Stimulated activated naive B cell treated with anti-CD40 and anti-IgM and Interleukin-4, amounts not matched to agents 10 μg/mL and 1 μg/mL and 100 μg/mL, for 72 hours (primary cell): ENCODE results near the gene PADI1.
"Not testable (repeated sequence)": the region's sequence is repeated elsewhere in the genome, so short reads cannot be mapped to it uniquely, and the experiment has no call there.

Experiments used
- ATAC-seq, 2 donors: fragments of 150-1000 bp; cut with Tn5 transposase; replicated peaks; 2 replicates each; pipeline ENCODE4 v1.10.0; 2021; ENCODE audit warnings: moderate library complexity in 1 of 2
- DNase-seq: peaks from one replicate; pipeline ENCODE4 v3.0.0; 2021
- H3K27ac Mint-ChIP-seq: one replicate; pipeline ENCODE4 v1.8.0; 2022; ENCODE audit warnings: mild to moderate bottlenecking, mixed read lengths
- H3K27me3 Mint-ChIP-seq, 2 donors: one replicate each; pipeline ENCODE4 v1.8.0; 2022; ENCODE audit warnings: mixed read lengths in 2 of 2
- H3K36me3 Mint-ChIP-seq, 2 donors: one replicate each; pipeline ENCODE4 v1.8.0; 2022; ENCODE audit warnings: mixed read lengths in 2 of 2, mild to moderate bottlenecking in 1 of 2
- H3K4me1 Mint-ChIP-seq, 2 donors: one replicate each; pipeline ENCODE4 v1.8.0; 2022; ENCODE audit warnings: mixed read lengths in 2 of 2, mild to moderate bottlenecking in 1 of 2
- H3K4me3 Mint-ChIP-seq, 2 donors: one replicate each; pipeline ENCODE4 v1.8.0; 2022; ENCODE audit warnings: mild to moderate bottlenecking in 2 of 2, mixed read lengths in 2 of 2, moderate library complexity in 1 of 2
- H3K9me3 Mint-ChIP-seq, 2 donors: one replicate each; pipeline ENCODE4 v1.8.0; 2022; ENCODE audit warnings: mixed read lengths in 2 of 2, mild to moderate bottlenecking in 1 of 2

The PADI1 gene

GRCh38 chr1:17229379-17229778, 24.5 kb downstream of the PADI1 start:
- Mint-ChIP-seq H3K36me3 (no peaks in the 10 kb centered on the region), H3K27me3 (peaks cover 0 to 5% of the 10 kb centered on the region in 2 donors), H3K9me3 (no peaks in the 10 kb centered on the region), H3K27ac (no peak overlapping the region), H3K4me1 (peaks cover 6 to 8% of the 10 kb centered on the region in 2 donors), H3K4me3 (no peak overlapping the region)
- no peak for DNase-seq
- no peak for ATAC-seq

DNA sequence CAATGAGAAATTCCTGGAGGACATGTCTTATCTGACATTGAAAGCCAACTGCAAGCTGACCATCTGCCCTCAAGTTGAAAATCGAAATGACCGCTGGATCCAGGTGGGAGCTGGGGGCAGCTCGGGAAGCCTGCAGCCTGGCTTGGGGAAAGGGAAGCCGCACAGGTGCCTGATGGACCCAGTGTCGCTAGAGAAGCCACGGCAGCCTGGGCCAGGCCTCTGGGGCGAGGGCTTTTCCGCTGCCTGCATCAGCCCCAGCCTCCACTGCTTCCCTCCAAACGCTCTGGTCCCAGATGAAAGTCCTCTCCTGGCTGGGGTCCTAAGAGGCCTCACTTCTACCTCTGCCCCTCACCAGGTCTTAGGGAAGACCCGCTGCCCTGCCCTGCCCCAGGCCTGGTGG, 25.2 kb downstream of the PADI1 start:
- Mint-ChIP-seq H3K36me3 (no peaks in the 10 kb centered on the region), H3K4me3 (no peak overlapping the region), H3K4me1 (peaks cover 6 to 8% of the 10 kb centered on the region in 2 donors), H3K27me3 (peaks cover 0 to 5% of the 10 kb centered on the region in 2 donors), H3K27ac (peak overlapping the region; percentile 27), H3K9me3 (no peaks in the 10 kb centered on the region)
- no peak for ATAC-seq
- no peak for DNase-seq

DNA sequence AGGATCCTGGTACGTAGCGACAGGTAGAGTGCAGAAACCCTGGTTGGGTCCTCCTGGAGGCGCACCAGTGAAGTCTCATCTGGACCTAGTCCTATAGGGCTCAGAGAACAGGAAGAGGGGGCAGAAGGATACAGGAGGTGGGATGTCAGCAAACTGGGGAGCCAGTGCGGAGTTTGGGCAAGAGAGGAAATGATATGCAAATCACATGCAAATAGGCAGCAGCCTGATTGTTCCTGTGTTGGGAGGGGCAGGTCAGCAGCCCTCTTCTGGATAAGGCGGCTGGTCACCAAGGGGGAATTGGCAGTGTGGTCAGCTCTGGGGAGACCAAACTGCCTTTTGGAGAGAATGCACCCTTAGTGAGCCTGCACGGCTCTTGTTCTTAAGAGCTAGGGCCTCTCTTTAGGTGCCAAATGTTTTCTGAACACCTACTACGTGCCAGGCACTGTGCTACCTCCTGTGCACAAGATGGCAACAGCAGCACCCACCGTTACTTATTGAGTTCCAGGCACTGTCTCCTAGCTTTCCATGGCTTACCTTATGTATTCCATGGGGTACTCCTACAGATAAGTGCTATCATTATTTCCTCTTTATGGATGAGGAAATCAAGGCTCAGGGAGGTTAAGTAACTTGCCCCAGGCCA, 25.9 kb downstream of the PADI1 start:
- H3K27me3 Mint-ChIP-seq, result peaks cover 0 to 5% of the 10 kb centered on the region in 2 donors
- H3K4me1 Mint-ChIP-seq, result peaks cover 6 to 8% of the 10 kb centered on the region in 2 donors
- H3K9me3 Mint-ChIP-seq, result no peaks in the 10 kb centered on the region
- no peak for ATAC-seq
- no peak overlapping the region for H3K27ac Mint-ChIP-seq
- no peak overlapping the region for H3K4me3 Mint-ChIP-seq
- DNase-seq, result no peak
- no peaks in the 10 kb centered on the region for H3K36me3 Mint-ChIP-seq

DNA sequence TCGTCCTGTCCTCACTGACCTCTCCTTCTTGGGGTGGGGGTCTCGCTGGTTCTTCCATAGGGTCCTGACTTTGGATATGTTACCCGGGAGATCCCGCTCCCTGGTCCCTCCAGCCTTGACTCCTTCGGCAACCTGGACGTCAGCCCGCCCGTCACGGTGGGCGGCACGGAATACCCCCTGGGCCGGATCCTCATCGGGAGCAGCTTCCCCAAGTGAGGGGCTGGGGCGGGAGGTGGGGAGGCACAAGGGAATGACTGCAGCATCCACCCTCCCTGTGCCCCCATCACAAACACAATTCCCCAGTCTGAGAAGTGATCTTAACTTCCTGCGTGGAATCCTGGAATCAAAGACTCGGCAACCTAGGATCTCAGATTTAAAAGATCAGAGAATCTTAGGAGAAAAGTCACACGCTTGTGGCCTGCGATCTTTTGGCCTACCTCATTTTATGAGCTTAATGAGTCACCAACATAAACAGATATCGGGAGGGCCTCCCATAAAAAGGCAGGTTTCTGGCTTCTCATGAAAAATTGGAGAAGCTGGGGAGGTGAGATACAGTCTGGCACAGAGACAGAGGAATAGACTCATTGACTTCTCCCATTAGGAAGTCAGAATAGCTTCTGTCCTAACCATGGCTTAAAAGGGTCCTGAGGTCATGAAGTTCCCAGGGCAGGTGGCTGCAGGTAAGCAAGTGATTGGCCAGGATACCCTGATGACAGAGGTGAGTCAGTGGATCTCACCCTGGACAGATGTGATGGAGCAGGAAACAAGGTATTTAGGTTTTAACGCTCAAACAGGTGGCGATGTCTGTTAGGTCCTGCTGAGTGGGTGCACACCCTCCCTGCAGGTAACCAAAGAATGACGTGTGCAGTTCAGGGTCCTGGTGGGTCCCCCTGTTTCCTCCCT, 28.1 kb downstream of the PADI1 start:
- Mint-ChIP-seq H3K4me3 (no peak overlapping the region), H3K36me3 (no peaks in the 10 kb centered on the region), H3K9me3 (no peaks in the 10 kb centered on the region), H3K27ac (peak overlapping the region; percentile 25), H3K4me1 (peaks cover 6 to 12% of the 10 kb centered on the region in 2 donors), H3K27me3 (peaks cover 0 to 5% of the 10 kb centered on the region in 2 donors)
- DNase-seq (no peak), ATAC-seq (peak in 1 of 2 donors; percentile 5)

GRCh38 chr1:17233675-17234320, 28.9 kb downstream of the PADI1 start:
- peak overlapping the region; percentile 25 for H3K27ac Mint-ChIP-seq
- ATAC-seq, result peak; percentile 52 to 64

DNA sequence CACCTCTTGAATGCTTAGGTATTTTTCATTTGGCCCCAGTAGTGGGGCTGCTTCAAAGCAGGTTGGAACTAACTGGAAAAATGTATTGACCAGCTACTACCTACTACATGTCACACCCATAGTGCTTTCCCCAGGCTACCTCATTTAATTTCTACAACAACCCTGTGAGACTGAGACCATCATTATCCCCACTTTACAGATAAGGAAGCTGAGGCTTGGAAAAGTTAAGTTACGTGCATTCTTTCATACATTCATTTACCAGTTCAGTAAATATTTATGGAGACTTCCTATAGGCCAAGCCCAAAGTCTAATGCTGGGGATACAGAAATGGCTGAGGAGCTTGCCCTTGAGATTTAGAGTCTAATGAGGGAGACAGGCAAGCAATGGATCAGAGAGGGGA, 29.5 kb downstream of the PADI1 start:
- no peak for DNase-seq
- H3K4me1 Mint-ChIP-seq, result peaks cover 6 to 12% of the 10 kb centered on the region in 2 donors
- ATAC-seq, result no peak
- H3K36me3 Mint-ChIP-seq, result no peaks in the 10 kb centered on the region
- no peaks in the 10 kb centered on the region for H3K9me3 Mint-ChIP-seq
- no peak overlapping the region for H3K4me3 Mint-ChIP-seq
- no peak overlapping the region for H3K27ac Mint-ChIP-seq
- H3K27me3 Mint-ChIP-seq, result peaks cover 0 to 5% of the 10 kb centered on the region in 2 donors

More at GRCh38 chr1:17233675-17234320, 28.9 kb downstream of the PADI1 start:
- H3K9me3 Mint-ChIP-seq, result no peaks in the 10 kb centered on the region
- H3K4me3 Mint-ChIP-seq, result no peak overlapping the region
- no peak for DNase-seq
- H3K36me3 Mint-ChIP-seq, result no peaks in the 10 kb centered on the region
- peaks cover 6 to 12% of the 10 kb centered on the region in 2 donors for H3K4me1 Mint-ChIP-seq
- H3K27me3 Mint-ChIP-seq, result peaks cover 0 to 5% of the 10 kb centered on the region in 2 donors

GRCh38 chr1:17235135-17235885, 30.4 kb downstream of the PADI1 start:
- Mint-ChIP-seq H3K4me3 (no peak overlapping the region), H3K27me3 (peaks cover 0 to 9% of the 10 kb centered on the region in 2 donors), H3K36me3 (no peaks in the 10 kb centered on the region), H3K27ac (no peak overlapping the region), H3K4me1 (peaks cover 6 to 12% of the 10 kb centered on the region in 2 donors), H3K9me3 (no peaks in the 10 kb centered on the region)
- DNase-seq (no peak), ATAC-seq (no peak)

DNA sequence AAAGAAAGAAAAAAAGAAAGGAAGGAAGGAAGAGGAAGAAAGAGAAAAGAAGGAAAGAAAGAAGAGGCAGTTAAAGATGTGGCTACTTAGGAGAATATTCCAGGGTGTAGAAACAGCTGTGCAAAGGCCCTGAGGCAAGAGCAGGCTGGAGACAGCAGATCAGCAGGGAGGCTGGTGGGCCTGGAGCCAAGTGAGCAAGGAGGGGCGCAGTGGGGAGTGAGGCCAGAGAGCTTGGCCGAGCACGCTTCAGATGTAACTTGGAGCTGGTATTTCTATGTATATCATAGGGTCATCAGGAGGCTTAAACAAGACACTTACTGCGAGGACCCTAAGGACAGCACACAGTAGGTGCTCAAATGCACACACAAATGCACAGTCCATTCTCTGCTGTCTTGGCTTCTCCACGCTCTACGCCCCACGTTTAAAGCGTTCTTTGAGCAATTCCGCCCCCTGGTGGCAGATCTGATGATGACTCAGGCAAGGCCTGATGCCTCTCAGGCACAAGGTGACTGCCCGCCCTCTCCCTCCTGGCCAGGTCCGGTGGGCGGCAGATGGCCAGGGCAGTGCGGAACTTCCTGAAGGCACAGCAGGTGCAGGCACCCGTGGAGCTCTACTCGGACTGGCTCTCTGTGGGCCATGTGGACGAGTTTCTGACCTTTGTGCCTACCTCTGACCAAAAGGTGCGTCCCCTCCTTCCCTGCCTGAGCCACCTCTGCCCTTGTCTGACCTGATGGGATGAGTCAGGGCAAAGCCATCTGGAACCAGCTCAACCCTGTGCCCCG, 32.0 kb downstream of the PADI1 start:
- H3K36me3 Mint-ChIP-seq, result no peaks in the 10 kb centered on the region
- H3K4me1 Mint-ChIP-seq, result peaks cover 6 to 8% of the 10 kb centered on the region in 2 donors
- peak; percentile 89 to 90 for ATAC-seq
- H3K4me3 Mint-ChIP-seq, result no peak overlapping the region
- DNase-seq, result peak; percentile 79
- peaks cover 4 to 13% of the 10 kb centered on the region in 2 donors for H3K27me3 Mint-ChIP-seq
- no peaks in the 10 kb centered on the region for H3K9me3 Mint-ChIP-seq
- H3K27ac Mint-ChIP-seq, result no peak overlapping the region

GRCh38 chr1:17237561-17237903, 32.6 kb downstream of the PADI1 start:
- Mint-ChIP-seq H3K27ac (no peak overlapping the region), H3K36me3 (no peaks in the 10 kb centered on the region), H3K9me3 (no peaks in the 10 kb centered on the region), H3K4me3 (no peak overlapping the region), H3K27me3 (peaks cover 4 to 13% of the 10 kb centered on the region in 2 donors), H3K4me1 (peaks cover 6 to 8% of the 10 kb centered on the region in 2 donors)
- no peak for ATAC-seq
- DNase-seq, result no peak

- H3K4me1 Mint-ChIP-seq, result peaks cover 0 to 3% of the 10 kb centered on the region in 2 donors
- H3K27ac Mint-ChIP-seq, result no peak overlapping the region
- DNase-seq, result peak; percentile 32
- H3K27me3 Mint-ChIP-seq, result peaks cover 4 to 8% of the 10 kb centered on the region in 2 donors
- H3K36me3 Mint-ChIP-seq, result no peaks in the 10 kb centered on the region
- ATAC-seq, result peak; percentile 66
- H3K4me3 Mint-ChIP-seq, result no peak overlapping the region
- no peaks in the 10 kb centered on the region for H3K9me3 Mint-ChIP-seq
These were observed 34.5 kb downstream of the PADI1 start for GRCh38 chr1:17239420-17239819.

DNA sequence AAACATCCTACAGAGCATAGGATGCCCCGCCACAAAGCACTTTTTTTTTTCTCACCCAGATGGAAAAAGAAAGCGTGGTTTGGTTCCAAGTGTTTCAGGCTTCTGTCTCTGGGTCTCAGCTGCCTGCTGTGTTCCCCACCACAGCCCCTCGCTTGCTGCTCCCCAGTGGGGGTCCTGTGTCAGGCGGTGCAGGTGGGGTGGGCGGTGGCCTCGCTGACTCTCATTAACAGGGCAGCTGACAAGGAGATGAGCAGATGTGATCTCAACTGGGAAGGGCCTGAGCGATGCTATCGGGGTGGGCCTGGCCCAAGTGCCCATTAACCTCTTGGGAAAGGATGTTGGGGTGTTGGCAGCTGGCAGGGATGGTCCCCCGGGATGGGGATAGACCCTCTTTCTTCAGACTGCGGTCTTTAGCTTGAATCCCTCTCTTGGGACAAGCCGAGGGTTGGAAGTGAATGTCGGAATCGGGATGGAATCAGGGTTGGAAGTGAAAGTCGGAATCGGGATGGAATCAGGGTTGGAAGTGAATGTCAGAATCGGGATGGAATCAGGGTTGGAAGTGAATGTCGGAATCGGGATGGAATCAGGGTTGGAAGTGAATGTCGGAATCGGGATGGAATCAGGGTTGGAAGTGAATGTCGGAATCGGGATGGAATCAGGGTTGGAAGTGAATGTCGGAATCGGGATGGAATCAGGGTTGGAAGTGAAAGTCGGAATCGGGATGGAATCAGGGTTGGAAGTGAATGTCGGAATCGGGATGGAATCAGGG, 36.3 kb downstream of the PADI1 start:
- not testable (repeated sequence) for H3K4me3 Mint-ChIP-seq, H3K27ac Mint-ChIP-seq, DNase-seq, H3K4me1 Mint-ChIP-seq, H3K9me3 Mint-ChIP-seq, ATAC-seq, H3K27me3 Mint-ChIP-seq, H3K36me3 Mint-ChIP-seq

GRCh38 chr1:17241780-17242074, 36.8 kb downstream of the PADI1 start:
- H3K4me1 Mint-ChIP-seq, H3K9me3 Mint-ChIP-seq, H3K36me3 Mint-ChIP-seq, H3K27me3 Mint-ChIP-seq, ATAC-seq, H3K4me3 Mint-ChIP-seq, DNase-seq, H3K27ac Mint-ChIP-seq: not testable (repeated sequence)

DNA sequence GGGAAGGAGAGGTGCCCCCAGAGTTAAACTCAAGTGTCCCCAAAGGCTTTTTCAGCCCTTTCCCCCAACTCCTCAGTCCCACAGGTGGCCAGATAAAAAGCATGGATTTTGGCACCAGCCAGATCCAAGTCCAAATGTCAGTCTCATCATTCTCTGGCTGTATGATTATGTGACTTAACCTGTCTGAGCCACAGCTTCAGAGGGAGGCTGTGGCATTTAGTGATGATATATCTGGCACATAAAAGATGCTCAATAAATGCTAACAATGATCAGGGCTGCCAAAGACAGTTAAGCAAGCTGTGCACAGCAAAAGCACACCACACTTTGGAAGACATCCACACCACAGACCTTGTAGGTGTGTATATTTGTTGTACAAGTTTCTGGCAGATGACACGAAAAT, 38.3 kb downstream of the PADI1 start:
- Mint-ChIP-seq H3K4me1 (no peaks in the 10 kb centered on the region), H3K4me3 (no peak overlapping the region), H3K9me3 (no peaks in the 10 kb centered on the region), H3K27me3 (peaks cover 4 to 8% of the 10 kb centered on the region in 2 donors), H3K27ac (no peak overlapping the region), H3K36me3 (no peaks in the 10 kb centered on the region)
- DNase-seq, result no peak
- no peak for ATAC-seq
